GM12874 (cell line): Measurements from ENCODE around the gene PHF1.

Experiments used
- CTCF ChIP-seq: IDR thresholded peaks from 2 replicates; pipeline ENCODE4 v1.5.1; 2011; ENCODE audit warnings: low read depth, mild to moderate bottlenecking, control low read depth, low read length, moderate library complexity; ENCODE audit not compliant: insufficient read depth

Gene PHF1

GRCh38 chr6:33421344-33421643 is 10.5 kb downstream of the PHF1 start:
- no peak for TF ChIP-seq CTCF

GRCh38 chr6:33423777-33424176 is 13.0 kb downstream of the PHF1 start:
- TF ChIP-seq CTCF = no peak

GRCh38 chr6:33424855-33425667 is 14.2 kb downstream of the PHF1 start:
- TF ChIP-seq CTCF = no peak

- peak; percentile 71 for TF ChIP-seq CTCF
Measured at GRCh38 chr6:33425668-33426577, 15.1 kb downstream of the PHF1 start.

GRCh38 chr6:33426590-33427511 is 16.0 kb downstream of the PHF1 start:
- no peak for TF ChIP-seq CTCF

- no peak for TF ChIP-seq CTCF
Measured at GRCh38 chr6:33427585-33428223, 16.9 kb downstream of the PHF1 start.
